Subcutaneous abdominal adipose tissue (tissue), 5 donors: Measurements from ENCODE around the gene MRPS35.

Experiments used
- H3K27ac ChIP-seq: one replicate; pipeline ENCODE4 v1.7.0; 2013; ENCODE audit warnings: low read depth, mild to moderate bottlenecking, inconsistent platforms, low read length, moderate library complexity
- H3K27me3 ChIP-seq, 5 donors: one replicate each; pipeline ENCODE4 v1.7.0; 2013; ENCODE audit warnings: low read length in 5 of 5, inconsistent platforms in 1 of 5; ENCODE audit not compliant: control insufficient read depth in 5 of 5, insufficient read depth in 4 of 5
- H3K36me3 ChIP-seq, 5 donors: one replicate each; pipeline ENCODE4 v1.7.0; 2013; ENCODE audit warnings: low read length in 5 of 5; ENCODE audit not compliant: control insufficient read depth in 5 of 5, insufficient read depth in 5 of 5
- H3K4me1 ChIP-seq, 5 donors: one replicate each; pipeline ENCODE4 v1.7.0; 2013; ENCODE audit warnings: low read length in 5 of 5, mild to moderate bottlenecking in 3 of 5, moderate library complexity in 1 of 5; ENCODE audit not compliant: control insufficient read depth in 5 of 5, insufficient read depth in 5 of 5
- H3K4me3 ChIP-seq, 5 donors: one replicate each; pipeline ENCODE4 v1.7.0; 2013; ENCODE audit warnings: low read length in 5 of 5, low read depth in 1 of 5
- H3K9ac ChIP-seq, 5 donors: one replicate each; pipeline ENCODE4 v1.7.0; 2013; ENCODE audit warnings: low read length in 5 of 5, mild to moderate bottlenecking in 4 of 5, moderate library complexity in 3 of 5
- H3K9me3 ChIP-seq, 5 donors: one replicate each; pipeline ENCODE4 v1.7.0; 2013; ENCODE audit warnings: low read length in 5 of 5; ENCODE audit not compliant: control insufficient read depth in 5 of 5
- donor health status: healthy.
- donor health status: healthy.
- donor health status: healthy.
- donor health status: healthy.
- donor health status: healthy.

MRPS35 gene

GRCh38 chr12:27710592-27711316, at the start of gene MRPS35:
TSS of gene MRPS35 (plus strand) at chr12:27710832. CDS start at chr12:27710844, 12 bp downstream.
- peak within 1 kb of the TSS; percentile 91 for H3K27ac ChIP-seq
- no peaks in the 10 kb centered on the region for H3K27me3 ChIP-seq
- H3K9me3 ChIP-seq, result no peaks in the 10 kb centered on the region
- H3K4me1 ChIP-seq, result peaks cover 0 to 23% (median 17%) of the 10 kb centered on the region in 5 donors
- peak within 1 kb of the TSS; percentile 85 to 99 (median 98) for H3K4me3 ChIP-seq
- H3K9ac ChIP-seq, result peak within 1 kb of the TSS; percentile 86 to 99 (median 97)
- peaks cover 0 to 6% (median 5%) of the 10 kb centered on the region in 5 donors for H3K36me3 ChIP-seq

GRCh38 chr12:27665704-27666103, 44.9 kb upstream of the MRPS35 start:
- H3K4me1 ChIP-seq, result peaks cover 0 to 7% (median 5%) of the 10 kb centered on the region in 5 donors
- H3K27me3 ChIP-seq, result no peaks in the 10 kb centered on the region
- H3K27ac ChIP-seq, result no peak overlapping the region
- peaks cover 4 to 53% (median 35%) of the 10 kb centered on the region in 5 donors for H3K36me3 ChIP-seq
- no peaks in the 10 kb centered on the region for H3K9me3 ChIP-seq
- no peak overlapping the region for H3K9ac ChIP-seq
- H3K4me3 ChIP-seq, result no peak overlapping the region

GRCh38 chr12:27666510-27666909, 44.1 kb upstream of the MRPS35 start:
- Histone ChIP-seq H3K9me3 (no peaks in the 10 kb centered on the region), H3K27ac (no peak overlapping the region), H3K9ac (no peak overlapping the region), H3K4me3 (no peak overlapping the region), H3K36me3 (peaks cover 4 to 45% (median 28%) of the 10 kb centered on the region in 5 donors), H3K4me1 (peaks cover 0 to 9% (median 6%) of the 10 kb centered on the region in 5 donors), H3K27me3 (no peaks in the 10 kb centered on the region)

- Histone ChIP-seq H3K27me3 (no peaks in the 10 kb centered on the region), H3K4me1 (peaks cover 0 to 16% (median 7%) of the 10 kb centered on the region in 5 donors), H3K27ac (no peak overlapping the region), H3K4me3 (no peak overlapping the region), H3K9me3 (no peaks in the 10 kb centered on the region), H3K9ac (no peak overlapping the region), H3K36me3 (peaks cover 4 to 40% (median 28%) of the 10 kb centered on the region in 5 donors)
These were observed 43.1 kb upstream of the MRPS35 start for GRCh38 chr12:27667540-27667939.

GRCh38 chr12:27672051-27672450, 38.6 kb upstream of the MRPS35 start:
- H3K4me3 ChIP-seq, result no peak overlapping the region
- H3K36me3 ChIP-seq, result peaks cover 0 to 28% (median 24%) of the 10 kb centered on the region in 5 donors
- H3K9ac ChIP-seq, result no peak overlapping the region
- peaks cover 0 to 35% (median 9%) of the 10 kb centered on the region in 5 donors for H3K4me1 ChIP-seq
- H3K9me3 ChIP-seq, result no peaks in the 10 kb centered on the region
- no peaks in the 10 kb centered on the region for H3K27me3 ChIP-seq
- no peak overlapping the region for H3K27ac ChIP-seq

GRCh38 chr12:27672643-27673042, 38.0 kb upstream of the MRPS35 start:
- no peak overlapping the region for H3K9ac ChIP-seq
- peaks cover 3 to 26% (median 22%) of the 10 kb centered on the region in 5 donors for H3K36me3 ChIP-seq
- no peaks in the 10 kb centered on the region for H3K27me3 ChIP-seq
- peak overlapping the region; percentile 19 for H3K27ac ChIP-seq
- no peak overlapping the region for H3K4me3 ChIP-seq
- no peaks in the 10 kb centered on the region for H3K9me3 ChIP-seq
- peaks cover 0 to 35% (median 4%) of the 10 kb centered on the region in 5 donors for H3K4me1 ChIP-seq

- Histone ChIP-seq H3K4me1 (peaks cover 0 to 34% (median 3%) of the 10 kb centered on the region in 5 donors), H3K9ac (no peak overlapping the region), H3K27me3 (no peaks in the 10 kb centered on the region), H3K27ac (peak overlapping the region; percentile 38), H3K4me3 (no peak overlapping the region), H3K36me3 (peaks cover 9 to 21% (median 17%) of the 10 kb centered on the region in 5 donors), H3K9me3 (no peaks in the 10 kb centered on the region)
These were observed 37.4 kb upstream of the MRPS35 start for GRCh38 chr12:27673101-27673718.

- H3K9me3 ChIP-seq, result no peaks in the 10 kb centered on the region
- peaks cover 17 to 30% (median 20%) of the 10 kb centered on the region in 5 donors for H3K36me3 ChIP-seq
- H3K27ac ChIP-seq, result no peak overlapping the region
- H3K9ac ChIP-seq, result no peak overlapping the region
- peaks cover 0 to 30% (median 3%) of the 10 kb centered on the region in 5 donors for H3K4me1 ChIP-seq
- no peak overlapping the region for H3K4me3 ChIP-seq
- H3K27me3 ChIP-seq, result no peaks in the 10 kb centered on the region
These were observed 35.6 kb upstream of the MRPS35 start for GRCh38 chr12:27674989-27675388.

GRCh38 chr12:27680619-27681018, 30.0 kb upstream of the MRPS35 start:
- H3K36me3 ChIP-seq, result peaks cover 35 to 63% (median 54%) of the 10 kb centered on the region in 5 donors
- no peaks in the 10 kb centered on the region for H3K9me3 ChIP-seq
- H3K27me3 ChIP-seq, result no peaks in the 10 kb centered on the region
- H3K27ac ChIP-seq, result no peak overlapping the region
- H3K9ac ChIP-seq, result no peak overlapping the region
- no peaks in the 10 kb centered on the region for H3K4me1 ChIP-seq
- H3K4me3 ChIP-seq, result no peak overlapping the region

- Histone ChIP-seq H3K9me3 (no peaks in the 10 kb centered on the region), H3K36me3 (peaks cover 33 to 62% (median 51%) of the 10 kb centered on the region in 5 donors), H3K4me3 (no peak overlapping the region), H3K9ac (no peak overlapping the region), H3K4me1 (no peaks in the 10 kb centered on the region), H3K27ac (no peak overlapping the region), H3K27me3 (no peaks in the 10 kb centered on the region)
These were observed 28.1 kb upstream of the MRPS35 start for GRCh38 chr12:27682534-27682933.
